Esophagus squamous epithelium (tissue), 5 donors: ENCODE measurements around the gene LILRA6. TPM values are rescaled to one million over a fixed set of nuclear protein-coding genes. Genes with fewer than 3 reads are reported as not detected.

Experiments used
- DNase-seq: peaks from one replicate; lab custom pipeline; 2025; lab: John Stamatoyannopoulos, UW
- H3K27ac ChIP-seq, 4 donors: fragments of 200-600 bp; sonication (generic); one replicate each; pipeline ENCODE4 v1.5.1; 2016 to 2019; ENCODE audit warnings: mild to moderate bottlenecking in 1 of 4
- H3K27me3 ChIP-seq, 4 donors: fragments of 200-600 bp; sonication (generic); 1 replicate in 3 of 4; 2 replicates in 1 of 4; pipeline versions ENCODE4 v1.5.1 to v1.6.0; 2017 to 2021; ENCODE audit warnings: antibody characterized with exemption in 1 of 4
- H3K36me3 ChIP-seq, 3 donors: fragments of 200-600 bp; sonication (generic); one replicate each; pipeline ENCODE4 v1.5.1; 2016 to 2019
- H3K4me1 ChIP-seq, 3 donors: fragments of 200-600 bp; sonication (generic); one replicate each; pipeline ENCODE4 v1.5.1; 2017 to 2019
- H3K4me3 ChIP-seq, 4 donors: fragments of 200-600 bp; sonication (generic); 1 replicate in 3 of 4; 2 replicates in 1 of 4; pipeline ENCODE4 v1.5.1; 2016 to 2019; ENCODE audit warnings: mild to moderate bottlenecking in 2 of 4, moderate library complexity in 1 of 4
- H3K9me3 ChIP-seq, 3 donors: fragments of 200-600 bp; sonication (generic); one replicate each; pipeline ENCODE4 v1.5.1; 2016 to 2019
- CTCF ChIP-seq, 6 experiments: fragments of 450-650 bp in 4 of 6; fragments of 200-600 bp in 2 of 6; sonication (generic) in 2 of 6; IDR thresholded peaks; one replicate each; pipeline ENCODE4 v1.5.1; 2016 to 2019; ENCODE audit warnings: antibody characterized with exemption in 6 of 6, mild to moderate bottlenecking in 4 of 6, moderate library complexity in 4 of 6
- POLR2A ChIP-seq, 4 donors: fragments of 450-650 bp; IDR thresholded peaks; one replicate each; pipeline ENCODE4 v1.6.1; 2017; ENCODE audit warnings: antibody characterized with exemption in 4 of 4, mild to moderate bottlenecking in 4 of 4, moderate library complexity in 3 of 4
- WGBS, 2 donors: methylation state at CpG; one replicate each; pipeline ENCODE4 v1.1.5; 2018; 5-methylcytosine and 5-hydroxymethylcytosine counted together
- intact Hi-C: fragments of 100-400 bp; cut with DNase I; formaldehyde crosslinking; loops from one replicate; pipeline ENCODE4 v1.15.0; 2022
- total RNA-seq, 4 donors: library from RNA; depleted of rRNA; stranded (reverse); fragments of >200 nt; gene quantifications; one replicate each; pipeline ENCODE4 v1.1.0, GENCODE V29; 2016
- donor health status: DM: yes; HTN: yes; CAD: no.

Gene LILRA6
- total RNA-seq, 4 donors from 2014 or later, result 0.53 to 1.7 (median 0.95) TPM; not detected in 1

GRCh38 chr19:54268936-54269335, 26.3 kb upstream of the LILRA6 start:
- TF ChIP-seq POLR2A (IDR thresholded peaks at IDR 0.05) (no peak), CTCF (IDR thresholded peaks at IDR 0.05) (no peak)
- intact Hi-C loops, result no loop called here
- 43 to 56% methylated on average over 2 of the region's 2 CpGs for WGBS, 2 donors

GRCh38 chr19:54266133-54266532, 23.5 kb upstream of the LILRA6 start:
- intact Hi-C loops, result no loop called here
- H3K4me3 ChIP-seq, result no peak overlapping the region
- no peaks in the 10 kb centered on the region for H3K9me3 ChIP-seq
- H3K4me1 ChIP-seq, result no peaks in the 10 kb centered on the region
- TF ChIP-seq CTCF (IDR thresholded peaks at IDR 0.05) (peak; percentile 47 to 69 (median 51)), POLR2A (IDR thresholded peaks at IDR 0.05) (no peak)
- no peaks in the 10 kb centered on the region for H3K36me3 ChIP-seq
- DNase-seq, result no peak
- WGBS, 2 donors, result 9 to 10% methylated on average over 6 of the region's 6 CpGs
- H3K27me3 ChIP-seq, result peaks cover 0 to 25% (median 0%) of the 10 kb centered on the region in 4 donors
- no peak overlapping the region for H3K27ac ChIP-seq

More at GRCh38 chr19:54268936-54269335, 26.3 kb upstream of the LILRA6 start:
- H3K27ac ChIP-seq, result no peak overlapping the region
- H3K27me3 ChIP-seq, result peaks cover 0 to 32% (median 0%) of the 10 kb centered on the region in 4 donors
- no peak for DNase-seq
- no peaks in the 10 kb centered on the region for H3K4me1 ChIP-seq
- no peak overlapping the region for H3K4me3 ChIP-seq
- H3K9me3 ChIP-seq, result no peaks in the 10 kb centered on the region
- no peaks in the 10 kb centered on the region for H3K36me3 ChIP-seq

GRCh38 chr19:54262470-54262869, 19.9 kb upstream of the LILRA6 start:
- no peaks in the 10 kb centered on the region for H3K4me1 ChIP-seq
- H3K36me3 ChIP-seq, result no peaks in the 10 kb centered on the region
- H3K4me3 ChIP-seq, result no peak overlapping the region
- no peak for TF ChIP-seq POLR2A (IDR thresholded peaks at IDR 0.05)
- TF ChIP-seq CTCF (IDR thresholded peaks at IDR 0.05), result no peak
- H3K9me3 ChIP-seq, result no peaks in the 10 kb centered on the region
- 68 to 81% methylated on average over 2 of the region's 2 CpGs for WGBS, 2 donors
- peaks cover 0 to 22% (median 0%) of the 10 kb centered on the region in 4 donors for H3K27me3 ChIP-seq
- intact Hi-C loops, result no loop called here
- no peak for DNase-seq
- no peak overlapping the region for H3K27ac ChIP-seq

GRCh38 chr19:54262066-54262465, 19.5 kb upstream of the LILRA6 start:
- peaks cover 0 to 22% (median 0%) of the 10 kb centered on the region in 4 donors for H3K27me3 ChIP-seq
- intact Hi-C loops, result no loop called here
- TF ChIP-seq POLR2A (IDR thresholded peaks at IDR 0.05) (no peak), CTCF (IDR thresholded peaks at IDR 0.05) (no peak)
- H3K4me3 ChIP-seq, result no peak overlapping the region
- DNase-seq, result no peak
- H3K36me3 ChIP-seq, result no peaks in the 10 kb centered on the region
- H3K4me1 ChIP-seq, result no peaks in the 10 kb centered on the region
- no peaks in the 10 kb centered on the region for H3K9me3 ChIP-seq
- WGBS, 2 donors, result 54 to 72% methylated on average over 8 to 9 of the region's 11 CpGs
- H3K27ac ChIP-seq, result no peak overlapping the region

GRCh38 chr19:54257116-54257480, 14.5 kb upstream of the LILRA6 start, which contains the start of gene LILRB5:
Gene LILRB5, minus strand, starts transcription at chr19:54257273. Its CDS starts 80 bp downstream, at chr19:54257193.
- Histone ChIP-seq H3K27ac (no peak within 1 kb of the TSS), H3K36me3 (no peaks in the 10 kb centered on the region), H3K9me3 (no peaks in the 10 kb centered on the region), H3K27me3 (peaks cover 0 to 60% (median 0%) of the 10 kb centered on the region in 4 donors), H3K4me1 (no peaks in the 10 kb centered on the region), H3K4me3 (peak within 1 kb of the TSS in 2 of 4 donors; percentile 18 to 35)
- DNase-seq, result no peak
- WGBS, 2 donors, result 85 to 87% methylated on average over 2 to 6 of the region's 9 CpGs
- TF ChIP-seq POLR2A (IDR thresholded peaks at IDR 0.05) (no peak), CTCF (IDR thresholded peaks at IDR 0.05) (no peak)
- intact Hi-C loops, result no loop called here
